ENCODE measurements around the gene CUEDC1. TPM values are rescaled to one million over a fixed set of nuclear protein-coding genes. Genes with fewer than 3 reads are reported as not detected.
"Not testable (repeated sequence)": the region's sequence is repeated elsewhere in the genome, so short reads cannot be mapped to it uniquely, and the experiment has no call there.

CUEDC1 gene
- total and polyA plus RNA-seq, 4 donors: 25.4 to 43.6 (median 34.8) TPM

DNA sequence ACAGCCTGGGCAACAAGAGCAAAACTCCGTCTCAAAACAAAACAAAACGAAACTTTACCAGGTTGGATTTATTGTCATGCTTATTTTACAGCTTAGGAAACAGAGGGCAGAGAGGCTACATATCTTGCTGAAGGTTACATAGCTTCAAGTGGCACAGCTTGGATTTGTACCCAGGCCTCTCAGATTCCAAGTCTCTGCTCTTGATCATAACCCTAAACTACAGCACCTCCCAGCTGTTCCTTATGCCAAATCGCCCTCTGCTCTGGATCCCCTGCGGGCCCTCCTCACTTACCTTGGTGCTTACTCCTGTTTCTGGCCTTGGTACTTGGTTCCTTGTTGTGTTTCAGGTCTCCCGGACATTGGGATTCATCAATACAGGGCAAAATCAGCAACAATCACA lies 11.7 kb upstream of the CUEDC1 start:
- Histone ChIP-seq H3K4me3 (ENCODE audit: low read length in 2 of 2) (no peak overlapping the region), H3K9me3 (ENCODE audit: control insufficient read depth, low read length) (no peaks in the 10 kb centered on the region), H3K27me3 (ENCODE audit: control insufficient read depth in 1 of 2, insufficient read depth in 2 of 2, low read length in 1 of 2) (no peaks in the 10 kb centered on the region), H3K27ac (ENCODE audit: low read depth in 1 of 2, low read length in 2 of 2) (no peak overlapping the region), H3K36me3 (ENCODE audit: control insufficient read depth in 1 of 2, insufficient read depth in 2 of 2, low read length in 1 of 2) (no peaks in the 10 kb centered on the region), H3K4me1 (ENCODE audit: control insufficient read depth in 1 of 2, insufficient read depth in 2 of 2, low read length in 2 of 2) (no peaks in the 10 kb centered on the region)
- WGBS, 2 donors: 88 to 91% methylated on average over 5 of the region's 5 CpGs
- ATAC-seq (ENCODE audit: low FRiP score) (no peak), DNase-seq (no peak)
- intact Hi-C loops (cut with DNase I): no loop called here

DNA sequence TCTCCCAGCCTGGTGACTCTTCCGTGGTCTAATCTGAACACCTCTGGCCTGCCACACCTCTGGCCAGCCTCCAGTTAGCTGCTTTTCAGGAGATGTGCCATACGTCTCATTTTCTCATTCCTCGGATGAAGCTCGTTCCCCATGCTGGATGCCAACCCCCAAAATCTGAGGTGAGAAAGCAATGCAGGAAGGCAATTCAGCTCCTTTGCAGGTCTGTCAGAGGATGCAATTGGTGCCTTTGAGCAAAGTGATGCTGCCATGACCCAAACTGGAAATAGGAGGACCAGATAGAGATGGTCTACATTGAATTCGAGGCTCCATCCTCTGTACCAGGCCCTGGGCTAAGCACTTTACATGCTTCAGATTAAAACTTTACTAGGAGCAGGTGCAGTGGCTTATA lies 11.0 kb upstream of the CUEDC1 start:
- intact Hi-C loops (cut with DNase I): no loop called here
- Histone ChIP-seq H3K9me3 (ENCODE audit: control insufficient read depth, low read length) (no peaks in the 10 kb centered on the region), H3K27me3 (ENCODE audit: control insufficient read depth in 1 of 2, insufficient read depth in 2 of 2, low read length in 1 of 2) (no peaks in the 10 kb centered on the region), H3K4me3 (ENCODE audit: low read length in 2 of 2) (no peak overlapping the region), H3K27ac (ENCODE audit: low read depth in 1 of 2, low read length in 2 of 2) (no peak overlapping the region), H3K36me3 (ENCODE audit: control insufficient read depth in 1 of 2, insufficient read depth in 2 of 2, low read length in 1 of 2) (no peaks in the 10 kb centered on the region), H3K4me1 (ENCODE audit: control insufficient read depth in 1 of 2, insufficient read depth in 2 of 2, low read length in 2 of 2) (no peaks in the 10 kb centered on the region)
- no peak for DNase-seq
- 90 to 94% methylated on average over 5 of the region's 5 CpGs for WGBS, 2 donors
- no peak for ATAC-seq (ENCODE audit: low FRiP score)

DNA sequence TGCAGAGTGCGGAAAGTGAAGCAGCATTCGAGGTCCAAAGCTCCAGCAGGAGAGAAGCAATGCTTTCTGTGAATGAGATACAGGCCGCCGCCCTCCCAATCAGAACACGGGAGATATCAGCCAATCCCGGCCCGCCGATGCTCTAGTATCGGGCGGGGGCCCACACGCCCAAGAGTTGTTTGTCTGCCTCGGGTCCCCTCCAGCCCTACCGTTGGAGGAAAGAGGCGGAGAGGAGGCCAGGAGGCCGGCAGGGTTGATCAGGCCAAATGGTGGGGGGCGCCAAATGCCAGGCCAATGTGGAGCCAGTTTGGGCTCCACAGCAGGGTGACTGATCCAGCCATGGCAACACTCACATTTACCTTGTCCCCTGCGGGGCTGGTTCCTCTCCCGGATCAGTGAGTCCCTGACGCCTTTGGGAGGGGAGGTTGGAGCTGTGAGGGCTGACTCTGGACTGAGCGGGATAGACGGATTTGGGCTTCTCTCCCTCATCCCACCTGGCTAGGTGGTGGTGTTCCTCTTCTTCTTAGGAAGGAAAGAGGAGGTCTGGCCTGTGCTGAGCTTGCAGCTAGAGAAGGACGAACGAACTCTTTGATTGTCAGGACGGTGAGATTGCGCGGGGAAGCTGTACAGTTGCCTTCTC lies 10.4 kb upstream of the CUEDC1 start:
- ATAC-seq (ENCODE audit: low FRiP score): no peak
- no peak overlapping the region for H3K4me3 ChIP-seq (ENCODE audit: low read length in 2 of 2)
- no peaks in the 10 kb centered on the region for H3K9me3 ChIP-seq (ENCODE audit: control insufficient read depth, low read length)
- no peaks in the 10 kb centered on the region for H3K27me3 ChIP-seq (ENCODE audit: control insufficient read depth in 1 of 2, insufficient read depth in 2 of 2, low read length in 1 of 2)
- no peaks in the 10 kb centered on the region for H3K4me1 ChIP-seq (ENCODE audit: control insufficient read depth in 1 of 2, insufficient read depth in 2 of 2, low read length in 2 of 2)
- DNase-seq: no peak
- WGBS, 2 donors: 78 to 81% methylated on average over 26 of the region's 26 CpGs
- intact Hi-C loops (cut with DNase I): no loop called here
- H3K27ac ChIP-seq (ENCODE audit: low read depth in 1 of 2, low read length in 2 of 2): no peak overlapping the region
- no peaks in the 10 kb centered on the region for H3K36me3 ChIP-seq (ENCODE audit: control insufficient read depth in 1 of 2, insufficient read depth in 2 of 2, low read length in 1 of 2)

DNA sequence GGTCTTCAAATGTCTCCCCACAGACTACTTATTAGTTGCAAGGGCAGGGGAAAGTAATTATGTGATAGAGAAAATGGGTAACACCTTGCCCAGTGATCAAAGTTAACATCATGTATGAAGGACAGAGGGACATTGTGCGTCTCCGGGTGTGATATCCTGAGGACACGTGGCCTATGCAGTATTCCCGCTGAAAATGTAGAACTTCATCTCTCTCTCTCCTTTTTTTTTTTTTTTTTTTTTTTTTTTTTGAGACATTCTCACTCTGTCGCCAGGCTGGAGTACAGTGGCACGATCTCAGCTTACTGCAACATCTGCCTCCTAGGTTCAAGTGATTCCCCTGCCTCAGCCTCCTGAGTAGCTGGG lies 7.9 kb upstream of the CUEDC1 start:
- no peaks in the 10 kb centered on the region for H3K27me3 ChIP-seq (ENCODE audit: control insufficient read depth in 1 of 2, insufficient read depth in 2 of 2, low read length in 1 of 2)
- intact Hi-C loops (cut with DNase I): no loop called here
- no peaks in the 10 kb centered on the region for H3K9me3 ChIP-seq (ENCODE audit: control insufficient read depth, low read length)
- WGBS, 2 donors: 96% methylated on average over 6 of the region's 6 CpGs
- H3K4me1 ChIP-seq (ENCODE audit: control insufficient read depth in 1 of 2, insufficient read depth in 2 of 2, low read length in 2 of 2): no peaks in the 10 kb centered on the region
- H3K4me3 ChIP-seq (ENCODE audit: low read length in 2 of 2): no peak overlapping the region
- H3K27ac ChIP-seq (ENCODE audit: low read depth in 1 of 2, low read length in 2 of 2): no peak overlapping the region
- DNase-seq: no peak
- no peaks in the 10 kb centered on the region for H3K36me3 ChIP-seq (ENCODE audit: control insufficient read depth in 1 of 2, insufficient read depth in 2 of 2, low read length in 1 of 2)
- ATAC-seq (ENCODE audit: low FRiP score): no peak

DNA sequence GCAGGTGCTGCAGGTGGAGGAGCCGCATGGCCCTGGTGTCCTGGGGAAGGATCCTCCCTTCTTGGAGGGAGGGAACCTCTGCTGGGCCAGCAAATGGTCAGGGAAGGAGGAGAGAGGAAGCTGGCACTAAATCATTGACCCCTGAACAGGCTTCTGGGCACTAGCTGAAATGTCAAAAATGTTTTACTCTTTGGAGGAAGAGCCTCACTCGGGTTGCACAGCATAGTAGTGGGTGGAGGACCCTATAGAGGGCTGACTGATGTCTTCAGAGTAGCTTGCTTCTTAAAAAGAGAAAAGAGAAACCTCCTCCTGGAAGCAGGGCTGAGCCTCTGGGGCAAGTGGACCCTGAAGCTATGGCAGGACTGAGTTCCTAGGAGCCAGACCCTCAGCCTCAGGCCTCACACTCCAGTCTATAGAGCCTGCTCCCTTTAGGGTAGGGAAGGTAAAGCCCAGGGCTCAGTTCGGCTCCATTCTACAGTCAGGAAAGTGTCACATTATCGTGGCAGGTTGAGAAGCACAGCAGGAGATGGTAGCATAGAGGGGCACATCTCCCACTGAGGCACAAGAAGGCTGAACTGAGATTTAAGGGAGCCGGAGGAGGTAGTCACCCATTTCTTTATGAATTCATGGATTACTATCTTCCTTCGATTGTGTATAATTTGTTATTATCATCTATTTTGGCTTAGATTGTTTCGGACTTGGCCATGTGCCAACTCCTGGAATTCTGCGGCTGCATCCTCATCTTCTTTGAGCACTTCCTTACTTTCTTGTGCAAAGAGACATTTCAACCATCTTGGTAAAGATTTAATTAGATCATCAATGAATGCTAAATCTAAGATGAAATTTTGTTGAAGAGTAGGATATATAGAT lies 7.3 kb upstream of the CUEDC1 start:
- Histone ChIP-seq H3K9me3 (ENCODE audit: control insufficient read depth, low read length) (no peaks in the 10 kb centered on the region), H3K4me1 (ENCODE audit: control insufficient read depth in 1 of 2, insufficient read depth in 2 of 2, low read length in 2 of 2) (no peaks in the 10 kb centered on the region), H3K27ac (ENCODE audit: low read depth in 1 of 2, low read length in 2 of 2) (no peak overlapping the region), H3K4me3 (ENCODE audit: low read length in 2 of 2) (no peak overlapping the region), H3K36me3 (ENCODE audit: control insufficient read depth in 1 of 2, insufficient read depth in 2 of 2, low read length in 1 of 2) (no peaks in the 10 kb centered on the region), H3K27me3 (ENCODE audit: control insufficient read depth in 1 of 2, insufficient read depth in 2 of 2, low read length in 1 of 2) (no peaks in the 10 kb centered on the region)
- ATAC-seq (ENCODE audit: low FRiP score) (no peak), DNase-seq (no peak)
- 77 to 78% methylated on average over 8 of the region's 8 CpGs for WGBS, 2 donors
- intact Hi-C loops (cut with DNase I): no loop called here

DNA sequence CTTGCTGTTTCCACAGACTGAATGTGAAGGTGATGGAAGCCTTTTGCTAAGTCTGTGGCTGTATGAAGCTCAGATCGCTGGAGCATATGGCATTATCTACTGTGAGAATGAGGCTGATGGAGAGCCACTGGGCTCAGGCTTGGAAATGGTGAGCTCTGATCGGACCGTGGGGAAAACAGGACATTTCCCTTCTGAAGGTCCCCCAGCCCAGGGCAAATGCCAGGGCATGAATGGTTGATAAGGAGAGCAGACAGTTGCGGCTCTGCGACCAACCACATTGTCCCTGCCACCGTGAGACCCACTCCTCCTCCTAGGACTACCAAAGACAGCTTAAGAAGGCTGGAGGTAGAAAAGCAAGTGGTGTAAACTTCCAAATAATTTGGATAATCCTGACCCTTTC lies 4.7 kb upstream of the CUEDC1 start:
- no peak for DNase-seq
- no peak overlapping the region for H3K4me3 ChIP-seq (ENCODE audit: low read length in 2 of 2)
- no peak for ATAC-seq (ENCODE audit: low FRiP score)
- no peaks in the 10 kb centered on the region for H3K9me3 ChIP-seq (ENCODE audit: control insufficient read depth, low read length)
- no peaks in the 10 kb centered on the region for H3K27me3 ChIP-seq (ENCODE audit: control insufficient read depth in 1 of 2, insufficient read depth in 2 of 2, low read length in 1 of 2)
- 89 to 92% methylated on average over 6 of the region's 6 CpGs for WGBS, 2 donors
- no peaks in the 10 kb centered on the region for H3K36me3 ChIP-seq (ENCODE audit: control insufficient read depth in 1 of 2, insufficient read depth in 2 of 2, low read length in 1 of 2)
- H3K27ac ChIP-seq (ENCODE audit: low read depth in 1 of 2, low read length in 2 of 2): no peak overlapping the region
- intact Hi-C loops (cut with DNase I): loop anchor here in 1 of 2 donors (5.0 kb wide), 1 partner anchor 83 kb away; no protein-coding TSS in a partner anchor
- no peaks in the 10 kb centered on the region for H3K4me1 ChIP-seq (ENCODE audit: control insufficient read depth in 1 of 2, insufficient read depth in 2 of 2, low read length in 2 of 2)

DNA sequence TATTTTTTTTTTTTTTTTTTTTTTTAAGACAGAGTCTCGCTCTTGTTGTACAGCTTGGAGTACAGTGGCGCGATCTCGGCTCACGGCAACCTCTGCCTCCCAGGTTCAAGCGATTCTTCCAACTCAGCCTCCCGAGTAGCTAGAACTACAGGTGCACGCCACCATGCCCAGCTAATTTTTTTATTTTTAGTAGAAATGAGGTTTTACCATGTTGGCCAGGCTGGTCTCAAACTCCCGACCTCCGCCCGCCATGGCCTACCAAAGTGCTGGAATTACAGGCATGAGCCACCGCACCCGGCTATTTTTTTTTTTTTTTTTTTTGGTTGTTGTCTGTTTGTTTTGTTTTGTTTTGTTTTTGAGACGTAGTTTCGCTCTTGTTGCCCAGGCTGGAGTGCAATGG lies 3.2 kb upstream of the CUEDC1 start:
- H3K36me3 ChIP-seq (ENCODE audit: control insufficient read depth in 1 of 2, insufficient read depth in 2 of 2, low read length in 1 of 2); ATAC-seq (ENCODE audit: low FRiP score); H3K27ac ChIP-seq (ENCODE audit: low read depth in 1 of 2, low read length in 2 of 2); H3K4me3 ChIP-seq (ENCODE audit: low read length in 2 of 2); DNase-seq; H3K9me3 ChIP-seq (ENCODE audit: control insufficient read depth, low read length); H3K4me1 ChIP-seq (ENCODE audit: control insufficient read depth in 1 of 2, insufficient read depth in 2 of 2, low read length in 2 of 2); H3K27me3 ChIP-seq (ENCODE audit: control insufficient read depth in 1 of 2, insufficient read depth in 2 of 2, low read length in 1 of 2): not testable (repeated sequence)
- WGBS, 2 donors: 97% methylated on average over 13 to 15 of the region's 15 CpGs
- intact Hi-C loops (cut with DNase I): loop anchor here in 1 of 2 donors (5.0 kb wide), 1 partner anchor 81 kb away; no protein-coding TSS in a partner anchor

DNA sequence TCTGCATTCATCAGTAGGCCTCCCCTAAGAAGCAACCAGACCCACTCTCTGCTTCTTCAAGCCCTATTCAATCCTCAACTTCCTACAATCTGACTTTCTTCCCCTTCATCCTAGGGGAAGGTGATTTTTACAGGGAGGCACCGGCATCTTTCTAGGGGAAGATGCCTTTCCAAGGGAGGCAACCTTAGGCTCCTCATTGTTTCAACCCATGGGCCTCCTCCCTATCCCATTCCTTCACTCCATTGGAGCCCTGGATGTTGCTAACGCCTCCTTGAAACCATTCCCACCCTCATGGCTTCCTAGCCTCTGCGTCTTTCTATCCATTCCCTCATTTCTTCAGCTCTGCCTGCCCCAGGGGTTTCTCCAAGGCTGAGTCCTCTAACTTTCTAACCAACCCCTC lies 2.7 kb upstream of the CUEDC1 start:
- no peak overlapping the region for H3K4me3 ChIP-seq (ENCODE audit: low read length in 2 of 2)
- no peak overlapping the region for H3K27ac ChIP-seq (ENCODE audit: low read depth in 1 of 2, low read length in 2 of 2)
- DNase-seq (no peak), ATAC-seq (ENCODE audit: low FRiP score) (no peak)
- H3K4me1 ChIP-seq (ENCODE audit: control insufficient read depth in 1 of 2, insufficient read depth in 2 of 2, low read length in 2 of 2): no peaks in the 10 kb centered on the region
- H3K27me3 ChIP-seq (ENCODE audit: control insufficient read depth in 1 of 2, insufficient read depth in 2 of 2, low read length in 1 of 2): no peaks in the 10 kb centered on the region
- no peaks in the 10 kb centered on the region for H3K36me3 ChIP-seq (ENCODE audit: control insufficient read depth in 1 of 2, insufficient read depth in 2 of 2, low read length in 1 of 2)
- intact Hi-C loops (cut with DNase I): loop anchor here in 1 of 2 donors (5.0 kb wide), 1 partner anchor 81 kb away; no protein-coding TSS in a partner anchor
- WGBS, 2 donors: 88 to 90% methylated on average over 3 of the region's 3 CpGs
- H3K9me3 ChIP-seq (ENCODE audit: control insufficient read depth, low read length): no peaks in the 10 kb centered on the region
